NCI-H345 (cell line): ENCODE measurements around the gene KCNN3.

ENCODE experiments used
- DNase-seq: peaks from one replicate; lab custom pipeline; 2025; lab: John Stamatoyannopoulos, UW

Gene KCNN3

DNA sequence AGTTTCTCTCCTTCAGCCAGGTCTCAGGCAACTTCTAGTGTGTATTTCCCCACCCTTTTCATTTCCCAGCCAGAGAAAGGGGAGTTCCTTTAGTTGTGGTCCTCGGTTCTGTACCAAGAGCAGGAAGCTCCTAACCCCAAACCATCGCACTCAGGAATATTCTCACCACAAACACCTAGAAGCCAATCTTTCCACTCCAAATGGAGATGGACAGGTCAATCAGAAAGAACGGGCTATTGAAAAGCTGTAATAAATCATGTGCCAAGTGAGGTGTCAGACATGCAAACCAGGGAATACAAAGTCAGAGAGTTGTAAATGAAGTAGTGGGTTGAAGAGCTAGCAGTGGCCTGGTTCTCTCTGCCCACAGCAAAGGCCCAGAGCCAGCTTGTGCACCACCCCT is 77.2 kb downstream of the KCNN3 start:
- no peak for DNase-seq

DNA sequence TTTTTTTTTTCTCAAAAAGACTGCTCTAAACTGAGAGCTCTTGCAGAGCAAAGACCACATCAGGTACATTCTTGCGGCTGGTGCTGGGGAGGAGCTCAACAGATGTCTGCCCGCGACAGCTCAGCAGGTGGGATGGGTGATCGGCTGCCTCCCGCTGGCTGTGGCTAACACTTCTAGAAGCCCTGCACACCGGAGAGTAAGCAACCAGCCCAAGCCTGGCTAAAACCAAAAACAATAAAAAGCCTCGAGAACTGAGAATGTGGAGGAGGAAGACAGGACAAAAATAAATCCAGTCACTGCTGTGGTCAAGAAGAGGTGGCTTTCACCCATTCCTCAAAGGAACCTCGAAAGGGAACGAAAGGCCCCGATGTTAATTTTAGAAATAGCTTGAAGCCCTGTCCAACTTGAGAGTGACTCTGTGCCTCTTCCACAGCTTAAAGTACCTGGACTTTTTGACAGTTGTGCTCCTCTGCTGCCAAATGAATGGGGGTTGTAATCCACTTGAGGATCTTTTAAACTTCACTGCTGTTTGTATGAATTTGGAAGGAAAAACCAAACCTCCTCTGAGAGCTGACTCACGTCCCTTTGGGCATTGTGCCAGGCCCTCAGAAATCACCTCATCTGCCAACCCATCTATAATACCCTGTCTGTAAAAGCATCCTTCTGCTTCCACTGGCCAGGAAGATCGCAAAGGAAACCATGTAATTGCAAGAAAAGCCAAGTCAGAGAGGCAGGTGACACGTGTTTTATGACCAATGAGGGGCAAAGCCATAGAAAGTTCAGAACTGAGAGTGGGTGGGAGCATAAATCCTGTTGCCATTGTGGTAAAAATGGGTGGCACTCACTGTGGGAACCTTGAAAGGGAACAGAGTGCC is 78.6 kb downstream of the KCNN3 start:
- DNase-seq, result peak; percentile 82

DNA sequence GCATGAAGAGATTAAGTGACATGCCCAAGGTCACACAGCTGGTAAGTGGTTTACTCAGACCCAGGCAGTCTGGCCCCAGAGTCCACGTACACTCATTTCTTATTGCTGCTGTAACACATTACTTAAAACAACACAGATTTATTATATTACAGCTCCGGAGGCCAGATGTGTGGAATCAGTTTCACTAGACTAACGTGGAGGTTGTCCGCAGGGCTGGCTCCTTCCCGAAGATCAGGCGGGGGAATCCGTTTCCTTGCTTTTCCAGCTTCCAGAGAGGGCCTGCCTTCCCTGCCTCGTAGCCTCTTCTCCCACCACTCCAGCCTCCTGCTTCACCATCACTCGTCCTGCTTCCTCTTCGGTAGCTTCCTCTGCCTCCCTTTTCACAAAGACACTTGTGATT is 81.2 kb downstream of the KCNN3 start:
- no peak for DNase-seq

DNA sequence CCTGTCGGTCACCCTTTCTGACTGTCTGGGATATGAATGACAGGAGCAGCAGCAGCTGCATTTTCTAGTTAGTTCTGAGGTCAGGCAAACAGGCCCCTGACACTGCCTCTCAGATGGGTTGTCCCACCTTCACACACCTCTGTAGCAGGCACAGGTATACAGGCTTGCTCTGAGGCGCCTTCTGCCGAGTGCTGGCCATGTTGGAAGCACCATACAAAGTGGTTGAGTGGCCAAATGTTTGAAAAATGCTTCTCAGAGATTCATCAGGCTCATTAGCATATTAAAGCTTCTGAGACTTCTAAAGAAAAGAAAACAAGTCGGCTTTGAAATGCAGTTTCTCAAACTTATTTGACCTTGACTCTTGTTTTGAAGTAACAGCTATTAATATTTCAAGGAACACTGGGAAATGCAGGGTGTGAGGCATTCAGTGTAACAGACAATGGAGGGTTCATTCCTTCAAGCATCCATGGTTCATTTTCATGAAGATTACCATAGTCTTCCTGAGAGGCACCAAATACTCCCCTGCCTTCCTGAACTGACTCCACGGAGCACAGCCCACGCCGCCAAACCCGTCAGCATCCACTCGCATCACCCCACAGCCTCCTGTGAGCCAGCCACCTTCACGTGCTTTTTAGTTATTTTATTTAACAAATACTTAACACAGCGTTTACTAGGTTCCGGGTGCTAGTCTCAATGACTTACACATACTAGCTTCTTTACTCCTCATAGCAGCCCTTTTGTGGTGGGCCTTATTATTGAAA is 81.8 kb downstream of the KCNN3 start:
- no peak for DNase-seq

- DNase-seq, result no peak
Observed at GRCh38 chr1:154786804-154787570, 83.1 kb downstream of the KCNN3 start.

GRCh38 chr1:154784924-154785531 is 85.1 kb downstream of the KCNN3 start:
- no peak for DNase-seq

- DNase-seq, result no peak
Observed at GRCh38 chr1:154784416-154784815, 85.7 kb downstream of the KCNN3 start.

GRCh38 chr1:154783976-154784375 is 86.1 kb downstream of the KCNN3 start:
- DNase-seq, result no peak

DNA sequence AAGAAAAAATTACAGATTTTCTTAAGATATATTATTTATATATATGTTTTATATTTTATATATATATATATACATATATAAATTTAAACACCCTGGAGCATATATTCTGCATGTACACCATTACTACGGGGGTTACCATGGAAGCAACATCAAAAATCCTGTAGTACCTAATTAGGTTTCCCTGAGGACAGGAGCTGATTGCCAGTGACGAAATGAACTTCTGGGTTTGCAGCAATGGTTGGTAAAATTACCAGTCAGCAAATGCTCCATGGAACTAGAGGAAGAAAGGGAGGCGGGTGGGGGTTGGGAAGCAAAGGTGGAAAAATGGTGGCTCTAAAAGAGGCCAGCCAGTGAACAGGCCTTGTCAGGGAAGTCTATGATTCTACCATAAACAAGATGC is 89.5 kb downstream of the KCNN3 start:
- DNase-seq, result no peak

- no peak for DNase-seq
Observed at GRCh38 chr1:154779551-154780189, 90.4 kb downstream of the KCNN3 start.

DNA sequence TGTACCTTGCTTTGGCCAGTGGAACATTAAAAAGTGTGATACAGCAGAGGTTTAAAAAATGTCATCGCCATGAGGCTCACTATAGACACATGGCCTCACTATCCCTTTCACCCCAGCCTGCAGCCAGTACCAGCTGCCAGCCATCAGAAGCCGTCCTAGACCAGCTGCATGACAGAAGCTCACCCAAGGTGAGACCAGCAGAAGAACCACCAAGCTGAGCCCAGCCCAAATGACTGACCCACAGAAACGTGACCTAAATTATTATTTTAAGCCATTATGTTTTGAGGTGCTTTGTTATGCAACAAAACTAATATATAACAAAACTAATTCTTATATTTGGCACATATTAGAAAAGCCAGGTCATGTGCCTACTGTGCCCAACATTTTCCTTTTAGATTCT is 91.1 kb downstream of the KCNN3 start:
- DNase-seq, result no peak

DNA sequence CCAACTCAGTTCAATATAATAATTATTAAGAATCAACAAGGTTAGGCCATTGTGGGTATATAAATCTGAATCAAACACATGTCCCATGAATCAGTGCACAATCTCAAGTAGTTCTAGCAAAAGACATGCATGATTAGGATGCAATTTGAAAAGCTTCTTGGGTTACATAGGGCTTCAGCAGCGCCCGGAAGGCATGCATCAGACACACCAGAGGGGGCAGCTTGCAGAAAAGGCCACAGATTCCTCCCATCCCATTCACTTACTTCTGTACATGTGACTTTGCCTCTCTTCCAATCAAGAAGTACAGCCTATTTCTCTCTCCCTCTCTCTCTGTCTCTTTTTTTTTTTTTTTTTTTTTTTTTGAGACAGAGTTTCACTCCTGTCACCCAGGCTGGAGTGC is 91.8 kb downstream of the KCNN3 start:
- DNase-seq, result no peak

DNA sequence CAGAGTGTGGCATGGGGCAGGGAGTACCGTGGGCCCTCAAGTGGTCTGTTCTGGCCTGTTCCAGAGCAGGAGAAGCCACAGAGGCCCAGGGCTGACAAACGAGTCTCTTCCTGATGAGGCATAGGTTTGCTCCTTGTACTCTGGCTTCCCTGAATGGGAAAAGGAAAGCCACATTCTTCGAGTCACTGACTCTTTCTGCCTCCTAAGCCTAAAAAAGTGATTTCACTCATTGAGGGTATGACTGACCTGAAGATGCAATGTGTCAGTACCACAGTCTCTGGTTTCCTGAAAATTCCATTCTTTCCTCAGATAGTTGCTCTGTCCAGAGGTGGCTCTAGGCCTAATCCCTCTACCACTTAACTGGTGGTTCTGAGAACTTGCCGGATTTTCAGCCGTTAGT is 92.3 kb downstream of the KCNN3 start:
- DNase-seq, result no peak

DNA sequence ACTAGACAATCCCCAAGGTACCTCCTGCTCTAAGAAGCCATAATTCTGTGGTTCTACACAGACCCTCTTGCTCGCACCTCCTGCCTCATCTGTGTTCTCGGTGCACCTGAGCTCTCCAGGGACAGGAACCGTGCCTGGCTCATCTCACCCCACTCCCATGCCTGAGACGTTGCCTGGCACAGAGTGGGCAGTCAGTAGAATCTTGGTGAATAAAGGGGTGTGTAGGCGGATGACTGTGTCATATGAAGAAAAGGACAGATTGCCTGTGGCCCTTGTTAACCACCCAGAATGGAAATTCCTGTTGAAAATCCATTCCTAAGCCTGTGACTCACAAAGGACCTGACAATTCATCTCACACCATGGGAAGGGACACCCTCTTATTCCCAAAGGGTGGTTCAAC is 92.9 kb downstream of the KCNN3 start:
- no peak for DNase-seq

GRCh38 chr1:154775621-154776605 is 94.2 kb downstream of the KCNN3 start:
- DNase-seq, result no peak

GRCh38 chr1:154774175-154774855 is 95.8 kb downstream of the KCNN3 start:
- DNase-seq, result no peak

DNA sequence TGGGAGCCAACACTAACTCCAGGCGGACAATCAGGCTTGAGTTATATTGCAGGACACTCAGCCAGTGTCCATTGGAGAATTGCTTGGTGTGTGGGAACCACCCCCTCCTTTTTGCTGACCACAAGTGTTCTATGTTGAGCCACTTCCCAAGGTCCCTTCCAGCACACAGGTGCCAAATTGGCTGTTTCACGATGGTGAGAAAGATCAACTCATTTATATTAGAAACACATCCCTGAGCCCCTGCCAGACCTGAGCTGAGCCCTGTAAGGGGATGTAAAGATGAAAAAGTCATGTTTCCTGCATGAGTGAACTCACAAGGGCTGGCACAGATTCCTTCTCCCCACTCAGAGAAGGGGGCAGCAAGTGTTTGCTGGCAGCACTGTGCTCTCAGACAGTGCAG is 96.5 kb downstream of the KCNN3 start:
- no peak for DNase-seq

- no peak for DNase-seq
Observed at GRCh38 chr1:154772606-154773506, 97.2 kb downstream of the KCNN3 start.

DNA sequence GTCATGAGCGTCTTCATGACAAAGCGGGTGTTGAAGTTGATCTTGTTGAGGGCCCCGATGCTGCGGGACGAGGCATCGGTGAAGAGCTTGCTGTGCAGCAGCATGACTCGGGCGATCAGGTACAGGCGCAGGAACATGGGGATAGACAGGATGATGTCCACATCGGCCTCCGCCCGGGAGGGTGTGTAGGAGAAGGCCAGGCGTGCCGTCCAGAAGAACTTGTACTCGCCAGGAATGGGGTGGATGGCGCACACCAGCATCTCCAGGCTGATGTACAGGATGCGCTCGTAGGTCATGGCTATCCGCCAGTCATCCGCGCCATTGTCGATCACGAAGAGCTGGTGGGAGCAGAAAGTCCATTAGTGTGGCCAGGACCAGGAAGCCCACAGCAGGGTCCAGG is 98.0 kb downstream of the KCNN3 start:
- DNase-seq, result no peak
